NCI-H82 treated with DMSO at 0.1 percent for 48 hours (cell line): ENCODE data around the gene SERPINB7.

Experiments used
- DNase-seq: peaks from one replicate; lab custom pipeline; 2025; ENCODE audit not compliant: unreplicated experiment; lab: John Stamatoyannopoulos, UW

Gene SERPINB7

GRCh38 chr18:63844254-63844653, 69.0 kb downstream of the SERPINB7 start:
- DNase-seq, result no peak

- DNase-seq, result peak; percentile 2
These were observed 72.9 kb downstream of the SERPINB7 start for GRCh38 chr18:63848159-63848558.

- DNase-seq, result no peak
These were observed 74.8 kb downstream of the SERPINB7 start for GRCh38 chr18:63850020-63850419.

- DNase-seq, result no peak
These were observed 75.4 kb downstream of the SERPINB7 start for GRCh38 chr18:63850636-63851035.
